Aorta (tissue), 5 donors: ENCODE results near the gene GTPBP4. TPM values are rescaled to one million over a fixed set of nuclear protein-coding genes. Genes with fewer than 3 reads are reported as not detected.

Experiments used
- ATAC-seq: fragments of 200-7000 bp; cut with Tn5 transposase; one replicate; pipeline ENCODE4 v1.9.1; 2022; ENCODE audit warnings: moderate library complexity; ENCODE audit not compliant: low FRiP score
- DNase-seq, 2 donors: peaks; one replicate each; pipeline ENCODE4 v3.0.0-alpha.2; 2020
- H3K27ac ChIP-seq, 2 donors: one replicate each; pipeline ENCODE4 v1.5.1; 2013; ENCODE audit warnings: low read length in 2 of 2, mild to moderate bottlenecking in 2 of 2, moderate library complexity in 2 of 2, control low read depth in 1 of 2, inconsistent platforms in 1 of 2, low read depth in 1 of 2
- H3K27me3 ChIP-seq, 2 donors: one replicate each; pipeline ENCODE4 v1.6.1; 2013; ENCODE audit warnings: control low read depth in 1 of 2, low read length in 1 of 2, mild to moderate bottlenecking in 1 of 2, moderate library complexity in 1 of 2; ENCODE audit not compliant: insufficient read depth in 2 of 2, control insufficient read depth in 1 of 2
- H3K36me3 ChIP-seq, 2 donors: one replicate each; pipeline ENCODE4 v1.6.1; 2013; ENCODE audit warnings: control low read depth in 1 of 2, low read length in 1 of 2, mild to moderate bottlenecking in 1 of 2; ENCODE audit not compliant: insufficient read depth in 2 of 2, control insufficient read depth in 1 of 2
- H3K4me1 ChIP-seq, 2 donors: one replicate each; pipeline ENCODE4 v1.6.1; 2013; ENCODE audit warnings: low read length in 2 of 2, control low read depth in 1 of 2, mild to moderate bottlenecking in 1 of 2, moderate library complexity in 1 of 2; ENCODE audit not compliant: insufficient read depth in 2 of 2, control insufficient read depth in 1 of 2
- H3K4me3 ChIP-seq, 2 donors: one replicate each; pipeline ENCODE4 v1.5.1; 2013; ENCODE audit warnings: low read length in 2 of 2, control low read depth in 1 of 2, mild to moderate bottlenecking in 1 of 2
- H3K9me3 ChIP-seq: one replicate; pipeline ENCODE4 v1.6.1; 2013; ENCODE audit warnings: mild to moderate bottlenecking, low read length; ENCODE audit not compliant: control insufficient read depth
- WGBS, 2 donors: extraction: QIAGEN DNeasy Blood & Tissue Kit; methylation state at CpG; one replicate each; pipeline ENCODE4 v1.1.7; 2013; 5-methylcytosine and 5-hydroxymethylcytosine counted together
- intact Hi-C, 2 donors: fragments of 100-400 bp; cut with DNase I; formaldehyde crosslinking; loops; one replicate each; pipeline versions ENCODE4 v1.14.2 to v1.15.0; 2022
- polyA plus RNA-seq, 2 donors: library from polyadenylated mRNA; stranded (reverse); fragments of 200-250 nt; gene quantifications; one replicate each; pipeline ENCODE4 v1.2.3, GENCODE V29; 2013
- total RNA-seq, 2 donors: library from RNA; stranded (reverse); fragmentation: NEBNext Ultra II Directional; extraction: Animal tissue kit (Norgen Biotek cat#: 25700); gene quantifications; one replicate each; pipeline ENCODE4 v1.2.1, GENCODE V29; 2021
- donor health status: healthy with polysubstance abuse.
- donor health status: Bipolar disorder and iron deficiency.
- donor health status: DM: no; HTN: no; CAD: no.
- donor health status: DM: no; HTN: no; CAD: no.
- donor health status: DM: yes; HTN: yes; CAD: no.

Gene GTPBP4
- total and polyA plus RNA-seq, 4 donors, result 21.6 to 46.9 (median 26.9) TPM

DNA sequence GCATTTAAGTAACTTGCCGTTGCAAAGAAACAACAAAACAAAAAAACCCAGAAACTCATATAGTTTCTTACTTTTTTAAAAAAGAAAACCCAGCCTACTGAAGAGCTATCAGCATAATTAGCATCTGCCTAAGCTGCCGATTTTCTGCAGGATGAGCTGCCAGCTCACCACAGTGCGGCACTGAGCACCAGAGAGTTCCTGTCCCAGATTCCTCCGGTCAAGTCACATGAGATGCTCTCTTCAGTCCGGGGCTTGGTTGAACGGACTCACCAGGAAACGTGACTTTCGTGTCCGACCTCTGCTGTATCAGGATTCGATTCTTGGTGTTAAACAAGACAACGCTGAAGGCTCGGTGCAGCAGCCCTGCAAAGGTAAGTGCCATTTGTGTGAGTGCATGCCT is 34.2 kb downstream of the GTPBP4 start:
- DNase-seq (no peak), ATAC-seq (no peak)
- H3K27me3 ChIP-seq, result no peaks in the 10 kb centered on the region
- H3K36me3 ChIP-seq, result peaks cover 0 to 2% of the 10 kb centered on the region in 2 donors
- no peaks in the 10 kb centered on the region for H3K4me1 ChIP-seq
- intact Hi-C loops, result no loop called here
- no peaks in the 10 kb centered on the region for H3K9me3 ChIP-seq
- no peak overlapping the region for H3K4me3 ChIP-seq
- 66 to 81% methylated on average over 12 of the region's 12 CpGs for WGBS, 2 donors
- H3K27ac ChIP-seq, result no peak overlapping the region

DNA sequence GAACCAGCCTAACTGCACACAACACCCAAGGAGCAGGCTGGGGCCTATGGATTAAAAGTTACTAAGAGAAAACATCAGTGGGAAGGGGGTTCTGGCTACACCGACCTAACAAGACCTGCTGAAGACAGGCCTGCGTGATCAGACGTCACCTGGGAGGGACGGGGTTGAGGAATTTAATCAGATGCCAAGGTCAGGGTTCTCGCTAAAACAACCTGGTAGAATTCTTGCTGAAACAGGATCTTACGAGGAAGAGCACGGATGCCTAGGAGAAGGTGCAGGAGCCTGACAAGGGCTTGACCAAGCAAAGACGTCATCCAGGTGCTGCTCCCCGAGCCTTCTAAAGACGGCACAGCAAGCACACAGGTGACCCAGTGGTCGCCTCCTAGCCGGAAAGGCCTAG is 35.9 kb downstream of the GTPBP4 start:
- Histone ChIP-seq H3K27me3 (no peaks in the 10 kb centered on the region), H3K27ac (no peak overlapping the region), H3K4me3 (no peak overlapping the region), H3K9me3 (no peaks in the 10 kb centered on the region), H3K4me1 (no peaks in the 10 kb centered on the region), H3K36me3 (peaks cover 0 to 2% of the 10 kb centered on the region in 2 donors)
- no peak for ATAC-seq
- 93 to 95% methylated on average over 12 of the region's 12 CpGs for WGBS, 2 donors
- intact Hi-C loops, result no loop called here
- no peak for DNase-seq

DNA sequence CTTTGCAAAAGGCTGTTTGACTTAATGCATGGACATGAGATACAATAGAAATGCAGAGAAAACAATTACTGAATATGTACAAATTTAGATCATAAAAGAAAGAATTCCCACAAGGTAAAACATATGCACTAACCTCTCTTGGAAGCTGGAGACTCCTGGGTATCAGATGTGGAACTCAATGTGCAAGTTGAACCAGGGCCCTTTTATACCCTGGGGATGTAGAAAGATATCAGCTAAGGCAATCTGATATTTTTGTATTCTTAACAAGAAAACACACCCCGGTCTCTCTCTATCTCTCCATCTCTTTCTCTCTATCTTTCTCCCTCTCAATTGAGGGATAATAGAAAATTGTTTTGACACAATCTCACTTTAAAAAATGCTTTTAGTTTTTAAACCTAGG is 37.4 kb downstream of the GTPBP4 start, which contains the start of gene IDI2:
Gene IDI2, minus strand, starts transcription at position 177 of the 400 bp plus-strand sequence. CDS start 1,136 bp downstream, outside the sequence.
- intact Hi-C loops, result no loop called here
- DNase-seq (no peak), ATAC-seq (no peak)
- Histone ChIP-seq H3K27ac (no peak within 1 kb of the TSS), H3K9me3 (no peaks in the 10 kb centered on the region), H3K36me3 (no peaks in the 10 kb centered on the region), H3K4me3 (no peak within 1 kb of the TSS), H3K4me1 (no peaks in the 10 kb centered on the region), H3K27me3 (no peaks in the 10 kb centered on the region)
- WGBS, 2 donors, result 50 to 53% methylated on average over 1 of the region's 1 CpG

DNA sequence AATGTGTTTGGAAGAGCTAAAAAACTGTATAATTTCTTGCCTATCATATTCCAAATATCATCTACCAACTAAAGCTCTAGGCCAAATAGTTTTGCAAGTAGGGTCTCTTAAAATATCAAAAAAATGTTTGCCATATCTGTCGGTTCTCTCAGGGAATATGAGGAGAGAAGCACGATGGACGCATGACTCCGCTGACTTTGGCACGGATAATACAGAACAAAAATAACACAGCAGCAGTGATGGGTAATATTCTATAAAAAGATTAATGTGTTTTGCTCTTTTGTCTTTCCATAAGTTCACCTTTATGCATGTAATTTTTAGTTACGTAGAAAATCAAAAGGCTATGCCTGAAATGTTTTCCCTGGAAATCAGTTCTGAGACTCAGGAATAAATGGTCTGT is 38.3 kb downstream of the GTPBP4 start:
- Histone ChIP-seq H3K27me3 (no peaks in the 10 kb centered on the region), H3K36me3 (no peaks in the 10 kb centered on the region), H3K27ac (no peak overlapping the region), H3K9me3 (no peaks in the 10 kb centered on the region), H3K4me3 (no peak overlapping the region), H3K4me1 (no peaks in the 10 kb centered on the region)
- intact Hi-C loops, result no loop called here
- 30 to 39% methylated on average over 6 of the region's 6 CpGs for WGBS, 2 donors
- ATAC-seq (no peak), DNase-seq (no peak)

DNA sequence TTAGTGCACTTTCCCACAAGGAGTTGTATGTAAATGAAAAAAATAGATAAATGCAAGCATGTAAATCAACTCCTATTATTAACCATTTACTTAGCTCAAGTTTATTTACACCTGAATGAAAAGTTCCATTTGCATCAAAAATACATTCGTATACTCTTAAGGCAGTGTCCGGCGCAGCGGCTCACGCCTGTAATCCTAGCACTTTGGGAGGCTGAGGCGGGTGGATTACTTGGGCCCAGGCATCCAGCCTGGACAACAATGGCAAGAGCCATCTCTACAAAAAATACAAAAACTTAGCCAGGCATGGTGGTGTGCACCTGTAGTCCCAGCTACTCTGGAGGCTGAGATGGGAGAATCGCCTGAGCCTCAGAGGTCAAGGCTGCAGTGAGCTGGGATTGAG is 41.6 kb downstream of the GTPBP4 start:
- no peak overlapping the region for H3K4me3 ChIP-seq
- no peaks in the 10 kb centered on the region for H3K27me3 ChIP-seq
- no peaks in the 10 kb centered on the region for H3K9me3 ChIP-seq
- H3K36me3 ChIP-seq, result no peaks in the 10 kb centered on the region
- no peak for ATAC-seq
- 96% methylated on average over 7 of the region's 7 CpGs for WGBS, 2 donors
- H3K4me1 ChIP-seq, result no peaks in the 10 kb centered on the region
- intact Hi-C loops, result no loop called here
- DNase-seq, result no peak
- H3K27ac ChIP-seq, result no peak overlapping the region

DNA sequence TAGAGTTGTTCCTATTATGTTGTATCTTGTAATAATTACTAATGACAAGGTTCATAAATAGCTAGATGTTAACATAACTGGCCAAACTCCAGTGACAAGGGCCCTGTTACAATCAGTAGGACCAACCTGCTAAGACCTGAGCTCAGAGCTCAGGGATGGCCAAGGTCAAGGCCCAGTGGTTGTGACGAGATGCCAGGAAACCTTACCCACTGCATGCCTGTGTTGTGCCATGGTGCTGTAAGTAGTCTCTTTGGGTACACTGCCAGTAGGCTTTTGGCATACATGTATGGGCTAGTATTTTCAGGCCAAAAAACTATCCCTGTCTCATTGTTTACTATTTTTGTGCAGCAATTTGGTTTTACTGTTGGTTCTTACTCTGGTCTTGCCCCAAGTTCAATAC is 45.4 kb downstream of the GTPBP4 start:
- Histone ChIP-seq H3K36me3 (peaks cover 0 to 2% of the 10 kb centered on the region in 2 donors), H3K27ac (no peak overlapping the region), H3K4me3 (no peak overlapping the region), H3K27me3 (no peaks in the 10 kb centered on the region), H3K4me1 (no peaks in the 10 kb centered on the region), H3K9me3 (no peaks in the 10 kb centered on the region)
- DNase-seq (no peak), ATAC-seq (no peak)
- 74 to 86% methylated on average over 1 of the region's 1 CpG for WGBS, 2 donors
- intact Hi-C loops, result no loop called here

DNA sequence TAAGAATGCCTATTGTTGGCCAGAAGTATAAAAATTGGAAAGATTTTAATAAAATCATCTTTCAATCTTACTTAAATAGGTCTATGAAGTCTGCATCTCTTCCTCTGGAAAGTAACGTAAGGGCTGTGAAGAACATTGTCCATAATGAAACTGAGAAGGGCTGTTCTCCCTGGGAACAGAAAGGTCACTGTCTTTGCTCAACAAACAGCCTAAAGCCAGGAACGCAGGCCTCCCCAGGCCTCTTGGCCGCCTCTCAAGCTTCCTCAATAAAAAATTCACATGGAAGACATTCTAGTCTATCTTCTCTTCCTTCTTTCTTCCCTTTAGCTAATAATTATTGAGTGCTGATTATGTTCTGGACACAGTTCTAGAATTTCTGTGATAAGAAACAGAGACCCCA is 46.5 kb downstream of the GTPBP4 start:
- WGBS, 2 donors, result 91% methylated on average over 3 of the region's 3 CpGs
- H3K27ac ChIP-seq, result no peak overlapping the region
- no peaks in the 10 kb centered on the region for H3K27me3 ChIP-seq
- H3K4me3 ChIP-seq, result no peak overlapping the region
- H3K36me3 ChIP-seq, result peaks cover 0 to 2% of the 10 kb centered on the region in 2 donors
- no peaks in the 10 kb centered on the region for H3K9me3 ChIP-seq
- ATAC-seq, result no peak
- DNase-seq, result no peak
- intact Hi-C loops, result no loop called here
- no peaks in the 10 kb centered on the region for H3K4me1 ChIP-seq

DNA sequence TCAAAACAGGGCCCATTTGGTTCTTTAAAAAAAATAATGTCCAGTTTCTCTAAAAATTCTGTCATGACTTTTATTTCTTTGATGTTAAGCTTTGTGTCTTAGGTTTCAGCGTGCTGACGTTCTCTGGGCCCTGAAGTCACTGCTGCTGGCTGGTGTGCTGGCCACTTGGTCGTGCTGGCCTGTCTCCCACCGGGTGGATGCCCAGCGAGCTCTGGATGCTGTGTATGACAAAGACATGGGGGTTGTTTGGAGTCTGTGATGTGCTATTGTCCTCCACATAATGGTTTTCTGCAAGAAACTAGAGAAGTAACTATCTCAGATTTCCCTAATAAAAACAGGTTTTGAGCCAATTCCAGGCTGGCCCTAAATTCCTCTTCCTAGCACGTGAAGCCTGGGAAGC is 47.0 kb downstream of the GTPBP4 start:
- Histone ChIP-seq H3K4me1 (no peaks in the 10 kb centered on the region), H3K27me3 (no peaks in the 10 kb centered on the region), H3K9me3 (no peaks in the 10 kb centered on the region), H3K27ac (no peak overlapping the region), H3K4me3 (no peak overlapping the region), H3K36me3 (peaks cover 0 to 3% of the 10 kb centered on the region in 2 donors)
- 60 to 67% methylated on average over 6 of the region's 6 CpGs for WGBS, 2 donors
- DNase-seq (no peak), ATAC-seq (no peak)
- intact Hi-C loops, result no loop called here

DNA sequence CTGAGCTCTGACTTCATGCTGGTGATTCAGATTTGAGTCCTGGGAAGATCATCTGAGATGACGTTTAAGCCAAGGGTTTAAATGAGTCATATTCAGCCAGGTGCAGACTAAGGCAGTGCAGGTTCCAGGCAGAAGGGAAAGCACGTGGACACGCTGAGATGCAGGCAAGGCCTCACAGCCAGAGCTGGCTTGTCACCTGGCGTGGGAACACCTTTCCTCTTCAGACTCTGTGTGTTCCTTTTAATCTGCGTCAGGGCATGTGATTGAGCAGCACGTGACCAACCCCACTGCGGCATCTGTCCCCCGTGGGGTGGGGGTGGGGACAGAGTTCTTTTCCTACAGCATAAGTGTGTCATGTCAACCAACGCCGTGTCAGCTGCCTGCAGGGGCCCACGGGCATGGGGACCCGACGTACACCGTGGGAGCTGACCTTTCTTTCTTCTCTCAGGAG is 48.1 kb downstream of the GTPBP4 start:
- WGBS, 2 donors, result 78 to 79% methylated on average over 14 of the region's 14 CpGs
- Histone ChIP-seq H3K27me3 (no peaks in the 10 kb centered on the region), H3K27ac (no peak overlapping the region), H3K9me3 (no peaks in the 10 kb centered on the region), H3K36me3 (peaks cover 0 to 3% of the 10 kb centered on the region in 2 donors), H3K4me1 (no peaks in the 10 kb centered on the region), H3K4me3 (no peak overlapping the region)
- intact Hi-C loops, result no loop called here
- no peak for ATAC-seq
- no peak for DNase-seq
